Gastrocnemius medialis (tissue), 4 donors: ENCODE results near the gene SPTBN4. TPM values are rescaled to one million over a fixed set of nuclear protein-coding genes. Genes with fewer than 3 reads are reported as not detected.
A peak's percentile ranks its signal among the peaks of the same experiment; 100 is the strongest.

Experiments used
- ATAC-seq, 2 donors: fragments of 150-250 bp; one replicate each; pipeline ENCODE4 v1.9.1; 2016
- DNase-seq, 2 donors: peaks; one replicate each; pipeline ENCODE4 v3.0.0-alpha.2; 2019
- H3K27ac ChIP-seq, 4 donors: fragments of 200-600 bp; sonication (generic); 1 replicate in 1 of 4; 2 replicates in 3 of 4; pipeline ENCODE4 v1.5.1; 2016 to 2018; ENCODE audit warnings: mild to moderate bottlenecking in 2 of 4, moderate library complexity in 1 of 4
- H3K27me3 ChIP-seq, 3 donors: fragments of 200-600 bp; sonication (generic) in 2 of 3; 1 replicate in 1 of 3; 2 replicates in 2 of 3; pipeline versions ENCODE4 v1.5.1 to v1.6.0; 2016 to 2019; ENCODE audit warnings: mild to moderate bottlenecking in 1 of 3, moderate library complexity in 1 of 3
- H3K36me3 ChIP-seq, 2 donors: fragments of 200-600 bp; sonication (generic) in 1 of 2; one replicate each; pipeline ENCODE4 v1.5.1; 2017 to 2018
- H3K4me1 ChIP-seq, 2 donors: fragments of 200-600 bp; sonication (generic) in 1 of 2; one replicate each; pipeline ENCODE4 v1.5.1; 2016 to 2017; ENCODE audit warnings: mild to moderate bottlenecking in 2 of 2
- H3K4me3 ChIP-seq, 4 donors: fragments of 200-600 bp; sonication (generic) in 3 of 4; 1 replicate in 1 of 4; 2 replicates in 3 of 4; pipeline ENCODE4 v1.5.1; 2016 to 2019; ENCODE audit warnings: mild to moderate bottlenecking in 2 of 4
- H3K9me3 ChIP-seq, 3 donors: fragments of 200-600 bp; sonication (generic) in 2 of 3; 1 replicate in 1 of 3; 2 replicates in 2 of 3; pipeline ENCODE4 v1.5.1; 2016 to 2019
- CTCF ChIP-seq, 5 experiments: fragments of 450-650 bp in 3 of 5; fragments of 200-600 bp in 2 of 5; sonication (generic) in 2 of 5; IDR thresholded peaks in 4 of 5; conservative IDR thresholded peaks in 1 of 5; 1 replicate in 4 of 5; 2 replicates in 1 of 5; pipeline ENCODE4 v1.5.1; 2016 to 2019; ENCODE audit warnings: antibody characterized with exemption in 5 of 5, mild to moderate bottlenecking in 3 of 5, moderate library complexity in 3 of 5
- POLR2A ChIP-seq, 2 donors: fragments of 450-650 bp; IDR thresholded peaks; one replicate each; pipeline ENCODE4 v1.6.1; 2017; ENCODE audit warnings: antibody characterized with exemption in 2 of 2, mild to moderate bottlenecking in 2 of 2, moderate library complexity in 2 of 2
- in situ Hi-C, 4 donors: fragments of 200-750 bp; cut with MboI; loops; one replicate each; pipeline versions ENCODE4 v1.15.0 to v1.8.0; 2017; ENCODE audit warnings: low sequenced_read_pairs in 4 of 4
- intact Hi-C: fragments of 100-400 bp; cut with DNase I; formaldehyde crosslinking; loops from one replicate; pipeline ENCODE4 v1.15.1; 2023; ENCODE audit warnings: low total_unique reads
- total RNA-seq, 4 donors: library from RNA; depleted of rRNA; stranded (reverse); fragments of >200 nt; gene quantifications; one replicate each; pipeline versions ENCODE4 v1.1.0 to v1.2.3, GENCODE V29; 2016

SPTBN4 gene
- total RNA-seq, 4 donors from 2014 or later: 0.86 to 5.9 (median 2.4) TPM

- no peak for TF ChIP-seq CTCF (IDR thresholded peaks at IDR 0.05 in 4 of 5, conservative IDR thresholded peaks at IDR 0.05 in 1 of 5)
- no peak for TF ChIP-seq POLR2A (IDR thresholded peaks at IDR 0.05)
- in situ Hi-C loops (loop anchor here in 1 of 4 donors (10.0 kb wide), 1 partner anchor 50 kb away; the partner anchor contains the start of gene PRX), intact Hi-C loops (loop anchor here (1.0 to 10.0 kb wide), 7 partner anchors 21 to 630 kb away; partner anchors contain the start of genes C19orf47, DYRK1B, EGLN2 and PLD3)
- DNase-seq: peak in 1 of 2 donors; percentile 67
- Histone ChIP-seq H3K27me3 (no peaks in the 10 kb centered on the region), H3K4me3 (peak overlapping the region; percentile 81 to 100 (median 88)), H3K36me3 (no peaks in the 10 kb centered on the region), H3K9me3 (no peaks in the 10 kb centered on the region), H3K27ac (peak overlapping the region; percentile 97 to 100 (median 98)), H3K4me1 (peaks cover 5 to 22% of the 10 kb centered on the region in 2 donors)
- peak; percentile 25 to 26 for ATAC-seq
Observed at GRCh38 chr19:40465025-40465556, 1.7 kb upstream of the SPTBN4 start.

GRCh38 chr19:40465557-40466218, 1.1 kb upstream of the SPTBN4 start, which contains the start of gene BLVRB:
TSS of gene BLVRB (minus strand) at chr19:40465745. CDS start at chr19:40465688, 57 bp downstream.
- intact Hi-C loops (loop anchor here (1.0 to 10.0 kb wide), 7 partner anchors 21 to 631 kb away; partner anchors contain the start of genes C19orf47, DYRK1B, EGLN2 and PLD3), in situ Hi-C loops (loop anchor here in 1 of 4 donors (10.0 kb wide), 1 partner anchor 51 kb away; the partner anchor contains the start of gene PRX)
- Histone ChIP-seq H3K9me3 (no peaks in the 10 kb centered on the region), H3K36me3 (no peaks in the 10 kb centered on the region), H3K27me3 (no peaks in the 10 kb centered on the region), H3K4me1 (peaks cover 5 to 22% of the 10 kb centered on the region in 2 donors), H3K4me3 (peak within 1 kb of the TSS; percentile 81 to 100 (median 88)), H3K27ac (peak within 1 kb of the TSS; percentile 97 to 100 (median 98))
- ATAC-seq (peak; percentile 77 to 86), DNase-seq (peak; percentile 99 to 100)
- peak; percentile 93 to 95 for TF ChIP-seq POLR2A (IDR thresholded peaks at IDR 0.05)
- TF ChIP-seq CTCF (IDR thresholded peaks at IDR 0.05 in 4 of 5, conservative IDR thresholded peaks at IDR 0.05 in 1 of 5): peak in 1 of 5 experiments; percentile 10

- ATAC-seq (peak; percentile 35 to 43), DNase-seq (peak in 1 of 2 donors; percentile 55)
- Histone ChIP-seq H3K4me1 (peaks cover 5 to 22% of the 10 kb centered on the region in 2 donors), H3K27me3 (no peaks in the 10 kb centered on the region), H3K36me3 (no peaks in the 10 kb centered on the region), H3K9me3 (no peaks in the 10 kb centered on the region), H3K27ac (peak overlapping the region; percentile 97 to 100 (median 98)), H3K4me3 (peak overlapping the region; percentile 41 to 90 (median 76))
- intact Hi-C loops: loop anchor here (5.0 to 10.0 kb wide), 5 partner anchors 119 to 632 kb away; partner anchors contain the start of genes C19orf47, DYRK1B, EGLN2 and PLD3
- TF ChIP-seq CTCF (IDR thresholded peaks at IDR 0.05 in 4 of 5, conservative IDR thresholded peaks at IDR 0.05 in 1 of 5) (no peak), POLR2A (IDR thresholded peaks at IDR 0.05) (no peak)
- in situ Hi-C loops: loop anchor here in 1 of 4 donors (10.0 kb wide), 1 partner anchor 52 kb away; the partner anchor contains the start of gene PRX
Observed at GRCh38 chr19:40466219-40466984, 399 bp upstream of the SPTBN4 start.

GRCh38 chr19:40469011-40469410, 2.2 kb downstream of the SPTBN4 start:
- H3K27me3 ChIP-seq: no peaks in the 10 kb centered on the region
- no peak for ATAC-seq
- TF ChIP-seq CTCF (IDR thresholded peaks at IDR 0.05 in 4 of 5, conservative IDR thresholded peaks at IDR 0.05 in 1 of 5) (no peak), POLR2A (IDR thresholded peaks at IDR 0.05) (no peak)
- H3K4me3 ChIP-seq: no peak overlapping the region
- H3K27ac ChIP-seq: no peak overlapping the region
- no peaks in the 10 kb centered on the region for H3K36me3 ChIP-seq
- DNase-seq: no peak
- H3K4me1 ChIP-seq: peaks cover 5 to 20% of the 10 kb centered on the region in 2 donors
- in situ Hi-C loops (loop anchor here in 1 of 4 donors (10.0 kb wide), 1 partner anchor 54 kb away; the partner anchor contains the start of gene PRX), intact Hi-C loops (loop anchor here (5.0 to 10.0 kb wide), 5 partner anchors 122 to 634 kb away; partner anchors contain the start of genes C19orf47, DYRK1B, EGLN2 and PLD3)
- no peaks in the 10 kb centered on the region for H3K9me3 ChIP-seq
